Heart left ventricle (tissue), 16 donors: Measurements from ENCODE around the gene EPB41L4B. TPM values are rescaled to one million over a fixed set of nuclear protein-coding genes. Genes with fewer than 3 reads are reported as not detected.

Experiments used
- ATAC-seq, 4 donors: fragments of 200-7000 bp; cut with Tn5 transposase; one replicate each; pipeline ENCODE4 v1.9.1; 2020 to 2022; ENCODE audit warnings: moderate library complexity in 4 of 4, mild to moderate bottlenecking in 3 of 4, moderate number of reproducible peaks in 1 of 4
- DNase-seq, 5 donors: peaks; one replicate each; pipeline ENCODE4 v3.0.0-alpha.2; 2020
- H3K27ac ChIP-seq, 12 donors: fragments of 200-600 bp; sonication (generic) in 4 of 12; one replicate each; pipeline versions ENCODE4 v1.5.0 to v1.8.0; 2016 to 2022; ENCODE audit warnings: mild to moderate bottlenecking in 2 of 12
- H3K27me3 ChIP-seq, 9 donors: fragments of 200-600 bp; sonication (generic) in 2 of 9; one replicate each; pipeline versions ENCODE4 v1.5.1 to v1.8.0; 2016 to 2022; ENCODE audit warnings: mild to moderate bottlenecking in 3 of 9
- H3K36me3 ChIP-seq, 9 donors: fragments of 200-600 bp; sonication (generic) in 2 of 9; one replicate each; pipeline versions ENCODE4 v1.5.0 to v1.8.0; 2018 to 2022; ENCODE audit warnings: mild to moderate bottlenecking in 2 of 9
- H3K4me1 ChIP-seq, 12 donors: fragments of 200-600 bp; sonication (generic) in 4 of 12; one replicate each; pipeline versions ENCODE4 v1.5.0 to v1.8.0; 2016 to 2022; ENCODE audit warnings: mild to moderate bottlenecking in 3 of 12
- H3K4me3 ChIP-seq, 12 donors: fragments of 200-600 bp; sonication (generic) in 4 of 12; one replicate each; pipeline versions ENCODE4 v1.5.0 to v1.8.0; 2017 to 2022; ENCODE audit warnings: mild to moderate bottlenecking in 9 of 12, moderate library complexity in 4 of 12
- H3K9me3 ChIP-seq, 12 donors: fragments of 200-600 bp; sonication (generic) in 4 of 12; one replicate each; pipeline versions ENCODE4 v1.5.0 to v1.8.0; 2016 to 2022; ENCODE audit warnings: mild to moderate bottlenecking in 1 of 12
- POLR2A ChIP-seq, 2 donors: fragments of 450-650 bp; IDR thresholded peaks; one replicate each; pipeline ENCODE4 v1.6.1; 2017; ENCODE audit warnings: antibody characterized with exemption in 2 of 2, mild to moderate bottlenecking in 2 of 2, moderate library complexity in 2 of 2
- WGBS, 4 donors: extraction: QIAGEN DNeasy Blood & Tissue Kit in 2 of 4; methylation state at CpG; one replicate each; pipeline versions ENCODE4 v1.1.5 to v1.1.7; 2013 to 2018; 5-methylcytosine and 5-hydroxymethylcytosine counted together
- intact Hi-C, 10 donors: fragments of 100-400 bp; cut with DNase I; formaldehyde crosslinking; loops; one replicate each; pipeline versions ENCODE4 v1.11.1 to v1.14.2; 2022
- polyA plus RNA-seq, 2 donors: library from polyadenylated mRNA; stranded (reverse); fragments of 200-250 nt; gene quantifications; one replicate each; pipeline ENCODE4 v1.2.3, GENCODE V29; 2013
- total RNA-seq, 9 donors: library from RNA; depleted of rRNA in 2 of 9; stranded (reverse); fragments of >200 nt in 2 of 9; fragmentation: NEBNext Ultra II Directional in 3 of 9; extraction: Animal tissue kit (Norgen Biotek cat#: 25700) in 3 of 9; gene quantifications; one replicate each; pipeline versions ENCODE4 v1.1.0 to v1.2.4, GENCODE V29; 2016 to 2023
- TF ChIP-seq, protein P1 (sequence below), 12 donors: fragments of 200-600 bp; sonication (generic) in 4 of 12; IDR thresholded peaks; one replicate each; pipeline versions ENCODE4 v1.5.0 to v1.8.0; 2018 to 2022; ENCODE audit warnings: antibody characterized with exemption in 12 of 12, mild to moderate bottlenecking in 5 of 12
- donor health status: ischemic (EF 13 %, LVEDD 7.1; RV severe dilation, severe dysfunction).
- donor health status: healthy with polysubstance abuse.
- donor health status: DM: no; HTN: yes; CAD: no.
- donor health status: DM: no; HTN: no; CAD: no.
- donor health status: ischemic (EF 25% LVEDD 6.9; RV normal size, moderate dysfunction).
- donor health status: ischemic (EF 25% LVEDD 5.7; RV mildly dilated, moderate dysfunction).
- donor health status: healthy.
- donor health status: DM: yes; HTN: yes; CAD: no.
- donor health status: ischemic (EF 35%, LVEDD 5.7; RV mildly dilated, moderate dysfunction).
- donor health status: nonischemic (EF 11% LVEDD 7.7; RV severe dilation, severe dysfunction).
- donor health status: DM: yes; HTN: yes; CAD: no.
- donor health status: PGD.
- donor health status: ischemic (EF 29% LVEDD 5.4; RV normal size, mild dysfunction).
- donor health status: nonischemic (EF 23%, LVEDD 6.1; RV moderate dilation, normal function).

The EPB41L4B gene
- total and polyA plus RNA-seq, 11 donors: 0.71 to 16.5 (median 8.9) TPM

DNA sequence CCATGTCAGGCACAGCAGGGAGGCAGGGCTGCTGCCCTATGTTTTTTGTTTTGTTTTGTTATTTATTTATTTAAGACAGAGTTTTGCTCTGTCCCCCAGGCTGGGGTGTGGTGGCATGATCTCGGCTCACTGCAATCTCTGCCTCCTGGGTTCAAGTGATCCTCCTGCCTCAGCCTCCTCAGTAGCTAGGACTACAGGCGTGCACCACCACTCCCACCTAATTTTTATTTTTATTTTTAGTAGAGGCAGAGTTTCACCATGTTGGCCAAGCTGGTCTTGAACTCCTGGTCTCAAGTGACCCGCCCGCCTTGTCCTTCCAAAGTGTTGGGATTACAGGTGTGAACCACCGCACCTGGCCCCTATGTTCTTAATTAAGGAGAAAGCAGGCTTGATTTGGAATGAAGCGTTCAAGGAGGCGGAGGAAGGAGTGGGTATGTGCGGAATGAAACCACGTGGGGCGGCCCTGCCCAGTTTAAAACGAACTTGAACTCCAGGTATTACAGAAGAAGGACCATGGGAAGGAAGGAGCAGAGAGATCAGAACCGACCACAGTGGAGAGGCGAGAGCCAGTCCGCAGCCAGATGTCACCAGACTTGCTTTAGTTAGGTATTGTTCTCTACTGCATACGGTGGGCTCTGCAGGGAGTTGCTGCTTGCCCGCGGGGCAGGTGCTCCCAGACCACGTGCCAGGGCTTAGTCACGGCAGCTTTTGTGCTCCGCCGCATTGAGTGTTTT is 34.9 kb upstream of the EPB41L4B start:
- H3K27ac ChIP-seq: no peak overlapping the region
- intact Hi-C loops: no loop called here
- H3K4me3 ChIP-seq: no peak overlapping the region
- no peaks in the 10 kb centered on the region for H3K27me3 ChIP-seq
- WGBS, 4 donors: 84 to 87% (median 85%) methylated on average over 21 of the region's 21 CpGs
- DNase-seq: no peak
- no peaks in the 10 kb centered on the region for H3K9me3 ChIP-seq
- H3K36me3 ChIP-seq: no peaks in the 10 kb centered on the region
- TF ChIP-seq, protein P1, sequence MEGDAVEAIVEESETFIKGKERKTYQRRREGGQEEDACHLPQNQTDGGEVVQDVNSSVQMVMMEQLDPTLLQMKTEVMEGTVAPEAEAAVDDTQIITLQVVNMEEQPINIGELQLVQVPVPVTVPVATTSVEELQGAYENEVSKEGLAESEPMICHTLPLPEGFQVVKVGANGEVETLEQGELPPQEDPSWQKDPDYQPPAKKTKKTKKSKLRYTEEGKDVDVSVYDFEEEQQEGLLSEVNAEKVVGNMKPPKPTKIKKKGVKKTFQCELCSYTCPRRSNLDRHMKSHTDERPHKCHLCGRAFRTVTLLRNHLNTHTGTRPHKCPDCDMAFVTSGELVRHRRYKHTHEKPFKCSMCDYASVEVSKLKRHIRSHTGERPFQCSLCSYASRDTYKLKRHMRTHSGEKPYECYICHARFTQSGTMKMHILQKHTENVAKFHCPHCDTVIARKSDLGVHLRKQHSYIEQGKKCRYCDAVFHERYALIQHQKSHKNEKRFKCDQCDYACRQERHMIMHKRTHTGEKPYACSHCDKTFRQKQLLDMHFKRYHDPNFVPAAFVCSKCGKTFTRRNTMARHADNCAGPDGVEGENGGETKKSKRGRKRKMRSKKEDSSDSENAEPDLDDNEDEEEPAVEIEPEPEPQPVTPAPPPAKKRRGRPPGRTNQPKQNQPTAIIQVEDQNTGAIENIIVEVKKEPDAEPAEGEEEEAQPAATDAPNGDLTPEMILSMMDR (IDR thresholded peaks at IDR 0.05): no peak
- TF ChIP-seq POLR2A (IDR thresholded peaks at IDR 0.05): no peak
- ATAC-seq: no peak
- H3K4me1 ChIP-seq: no peaks in the 10 kb centered on the region

GRCh38 chr9:109354190-109354589 is 33.3 kb upstream of the EPB41L4B start:
- ATAC-seq (no peak), DNase-seq (no peak)
- no peak overlapping the region for H3K4me3 ChIP-seq
- no peak overlapping the region for H3K27ac ChIP-seq
- no peaks in the 10 kb centered on the region for H3K9me3 ChIP-seq
- H3K4me1 ChIP-seq: peaks cover 0 to 4% (median 0%) of the 10 kb centered on the region in 12 donors
- H3K27me3 ChIP-seq: no peaks in the 10 kb centered on the region
- H3K36me3 ChIP-seq: no peaks in the 10 kb centered on the region
- 71 to 85% (median 77%) methylated on average over 2 of the region's 2 CpGs for WGBS, 4 donors
- TF ChIP-seq, protein P1 (IDR thresholded peaks at IDR 0.05): no peak
- TF ChIP-seq POLR2A (IDR thresholded peaks at IDR 0.05): no peak
- intact Hi-C loops: no loop called here

GRCh38 chr9:109351032-109351431 is 30.2 kb upstream of the EPB41L4B start:
- H3K27ac ChIP-seq: no peak overlapping the region
- H3K27me3 ChIP-seq: no peaks in the 10 kb centered on the region
- WGBS, 4 donors: 67 to 80% (median 76%) methylated on average over 5 of the region's 5 CpGs
- intact Hi-C loops: no loop called here
- H3K9me3 ChIP-seq: no peaks in the 10 kb centered on the region
- no peak for ATAC-seq
- no peak for DNase-seq
- peaks cover 0 to 4% (median 0%) of the 10 kb centered on the region in 12 donors for H3K4me1 ChIP-seq
- H3K4me3 ChIP-seq: no peak overlapping the region
- TF ChIP-seq, protein P1 (IDR thresholded peaks at IDR 0.05): no peak
- TF ChIP-seq POLR2A (IDR thresholded peaks at IDR 0.05): no peak
- H3K36me3 ChIP-seq: no peaks in the 10 kb centered on the region

DNA sequence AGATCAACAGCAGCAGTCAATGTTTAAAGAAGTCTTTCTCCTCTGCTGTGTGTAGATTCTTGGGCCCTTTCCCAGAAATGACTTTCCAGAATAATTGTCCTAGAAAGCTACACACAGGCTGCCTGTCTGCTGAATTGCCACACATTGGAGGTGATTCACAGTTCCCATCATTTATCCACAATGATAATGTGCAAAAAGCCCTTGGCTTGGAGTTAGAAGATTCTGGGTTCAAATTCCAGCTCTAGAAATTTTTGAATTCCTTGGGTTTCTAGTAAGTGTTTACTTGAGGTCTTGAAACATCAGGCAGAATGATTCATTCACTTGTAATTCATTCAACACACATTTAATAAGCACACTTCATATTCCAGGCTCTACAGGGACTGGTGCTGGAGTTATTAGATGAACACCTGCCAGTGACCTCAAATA is 28.6 kb upstream of the EPB41L4B start:
- DNase-seq: no peak
- H3K27ac ChIP-seq: no peak overlapping the region
- no peaks in the 10 kb centered on the region for H3K36me3 ChIP-seq
- ATAC-seq: peak in 3 of 4 donors; percentile 11 to 58 (median 58)
- no peak overlapping the region for H3K4me3 ChIP-seq
- H3K9me3 ChIP-seq: no peaks in the 10 kb centered on the region
- intact Hi-C loops: no loop called here
- H3K27me3 ChIP-seq: no peaks in the 10 kb centered on the region
- TF ChIP-seq POLR2A (IDR thresholded peaks at IDR 0.05): no peak
- TF ChIP-seq, protein P1 (IDR thresholded peaks at IDR 0.05): no peak
- H3K4me1 ChIP-seq: peaks cover 0 to 4% (median 0%) of the 10 kb centered on the region in 12 donors
